ENCODE measurements around the gene FANCI. TPM values are rescaled to one million over a fixed set of nuclear protein-coding genes. Genes with fewer than 3 reads are reported as not detected.
A peak's percentile ranks its signal among the peaks of the same experiment; 100 is the strongest.

Gene FANCI
- total RNA-seq, 1 donor from 2014 or later: 7.3 TPM

GRCh38 chr15:89330119-89330518 is 86.3 kb downstream of the FANCI start:
- no peak for FAIRE-seq

GRCh38 chr15:89330881-89331595 is 87.3 kb downstream of the FANCI start:
- DNase-seq (ENCODE audit: low spot score in 2 of 2) (no peak), FAIRE-seq (no peak)

More at GRCh38 chr15:89330119-89330518, 86.3 kb downstream of the FANCI start:
- no peak for DNase-seq (ENCODE audit: low spot score in 2 of 2)

GRCh38 chr15:89332446-89332845 is 88.7 kb downstream of the FANCI start:
- no peak for FAIRE-seq
- DNase-seq (ENCODE audit: low spot score in 2 of 2): no peak

DNA sequence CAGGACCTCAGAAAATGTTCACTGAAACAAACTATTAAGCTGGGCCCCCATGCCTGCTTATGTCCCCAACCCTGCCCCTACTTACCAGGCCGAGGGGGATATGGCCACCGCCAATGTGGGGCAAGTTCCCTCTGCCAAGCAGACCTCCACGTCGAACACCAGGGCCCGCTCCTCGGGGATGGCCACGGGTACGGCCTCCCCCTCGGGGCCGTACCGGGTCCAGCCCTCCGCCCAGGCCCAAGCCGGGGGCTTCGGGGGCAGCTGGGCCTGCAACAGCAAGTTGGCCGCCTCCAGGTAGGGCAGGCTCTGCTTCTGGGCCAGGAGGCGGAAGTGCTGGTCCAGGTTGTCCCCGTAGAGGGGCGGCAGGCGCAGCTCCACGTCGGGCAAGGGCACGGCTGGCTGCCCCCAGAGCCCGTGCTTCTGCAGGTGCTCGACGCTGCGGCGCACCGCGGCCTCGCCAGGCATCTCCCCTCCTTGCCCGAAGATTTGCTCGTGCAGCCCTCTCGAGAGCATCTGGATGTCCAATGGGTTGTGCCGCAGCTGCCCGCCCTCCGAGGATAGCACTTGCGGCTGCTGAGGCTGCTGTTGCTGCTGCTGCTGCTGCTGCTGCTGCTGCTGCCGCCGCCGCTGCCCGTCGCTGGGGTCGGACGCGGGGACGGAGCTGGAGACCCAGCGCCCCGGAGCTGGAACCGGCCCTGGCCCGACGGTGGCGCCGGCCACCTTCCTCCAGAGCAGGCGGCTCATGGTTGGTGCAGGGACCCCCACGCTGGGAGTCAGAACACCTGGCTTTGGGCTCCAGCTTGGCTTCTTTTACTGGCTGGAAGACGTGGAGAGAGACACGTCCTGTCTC is 89.5 kb downstream of the FANCI start:
- FAIRE-seq: no peak
- DNase-seq (ENCODE audit: low spot score in 2 of 2): no peak

GRCh38 chr15:89333959-89334509 is 90.3 kb downstream of the FANCI start:
- FAIRE-seq (no peak), DNase-seq (ENCODE audit: low spot score in 2 of 2) (no peak)

DNA sequence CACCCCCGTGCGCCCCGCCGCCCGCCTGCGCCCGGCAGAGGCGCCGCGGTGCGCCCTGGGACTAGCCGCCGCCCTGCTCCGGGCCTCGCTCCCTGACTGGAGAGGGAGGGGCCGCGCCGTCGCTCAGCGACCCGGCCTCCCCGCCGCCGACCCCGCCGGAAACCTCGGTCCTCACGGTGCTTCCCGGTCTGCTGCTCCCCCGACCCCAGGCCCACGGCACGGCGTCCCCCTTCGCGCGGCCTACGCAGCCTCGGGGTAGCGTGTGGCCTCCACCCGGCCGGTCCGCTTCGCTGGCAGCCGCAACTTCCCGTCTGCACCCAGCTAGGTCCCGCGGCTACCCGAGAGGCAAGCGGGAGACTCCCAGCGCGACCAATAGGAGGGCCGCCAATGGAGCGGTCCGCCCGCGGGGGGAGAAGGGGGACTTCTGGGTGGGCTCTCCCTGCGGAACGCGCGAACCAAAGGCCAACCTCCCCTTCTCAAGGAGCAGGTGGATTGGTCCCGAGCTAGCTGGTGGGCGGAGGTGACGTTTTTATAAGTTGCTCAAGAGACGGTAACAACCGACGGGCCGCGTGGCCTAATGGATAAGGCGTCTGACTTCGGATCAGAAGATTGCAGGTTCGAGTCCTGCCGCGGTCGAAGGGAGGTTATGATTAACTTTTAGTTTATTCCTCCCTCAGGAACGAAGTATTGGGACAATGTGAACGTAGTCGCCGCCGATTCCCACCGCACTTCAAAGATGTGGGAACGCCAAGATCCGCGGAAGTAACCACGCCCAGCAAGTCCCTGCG is 90.9 kb downstream of the FANCI start, which contains the start of gene POLG:
POLG (minus strand) TSS at position 315 of the 788 bp plus-strand sequence. CDS start 1,070 bp downstream, outside the sequence.
- DNase-seq (ENCODE audit: low spot score in 2 of 2) (peak; percentile 97 to 98), FAIRE-seq (peak; percentile 90)

DNA sequence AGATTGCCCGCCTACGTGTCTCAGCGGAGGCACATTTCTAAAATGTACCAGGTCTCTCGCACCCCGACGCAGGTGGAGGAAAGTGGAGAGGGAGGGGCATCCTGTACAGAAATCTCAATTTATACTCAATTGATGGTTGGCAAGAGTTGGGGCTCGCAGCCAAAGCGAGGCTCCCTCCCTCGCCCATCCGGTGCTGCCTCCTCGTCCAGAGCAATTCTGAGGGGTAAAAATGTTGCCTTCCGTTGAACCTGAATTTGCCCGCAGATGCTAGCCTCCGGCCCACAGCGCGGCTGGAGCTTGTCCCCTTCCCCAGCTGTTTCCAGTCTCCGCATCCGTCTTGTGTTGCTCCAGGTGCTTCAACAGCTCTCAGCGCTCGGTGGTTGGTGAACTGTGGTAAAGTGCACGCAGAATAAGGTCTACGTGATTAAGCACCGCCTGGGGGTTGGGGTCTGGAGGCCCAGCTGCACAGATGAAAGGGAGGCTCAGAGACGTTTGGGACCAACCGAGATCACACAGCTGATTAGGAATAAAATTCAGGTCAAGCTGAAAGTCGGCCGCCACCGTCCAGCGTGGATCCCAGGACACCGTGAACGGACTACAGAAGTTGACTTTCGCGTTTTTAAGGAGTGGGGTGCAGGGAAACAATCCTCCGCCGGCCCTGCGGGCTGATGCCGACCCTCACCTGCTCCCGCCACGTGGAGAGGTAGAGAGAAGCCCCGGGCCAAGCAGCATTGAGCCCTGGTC is 91.7 kb downstream of the FANCI start:
- DNase-seq (ENCODE audit: low spot score in 2 of 2) (no peak), FAIRE-seq (no peak)

DNA sequence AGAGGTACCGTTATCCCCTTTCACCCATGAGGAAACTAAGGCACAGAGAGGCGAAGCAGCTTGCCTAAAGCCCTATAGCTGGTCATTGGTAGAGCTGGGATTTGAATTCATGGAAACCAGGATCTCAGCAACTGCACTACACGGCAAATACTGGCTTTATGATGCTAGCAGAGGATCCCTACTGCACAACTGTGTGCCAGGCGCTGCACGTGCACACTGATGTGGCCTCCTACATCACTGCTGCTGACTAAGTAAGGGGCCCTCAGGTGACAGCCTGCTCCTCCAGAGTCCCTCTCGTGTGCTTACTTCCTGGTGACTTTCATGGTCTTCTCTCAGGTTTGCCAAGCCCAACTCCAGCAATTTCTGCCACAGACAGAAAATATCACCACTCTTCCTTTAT is 94.3 kb downstream of the FANCI start:
- FAIRE-seq (no peak), DNase-seq (ENCODE audit: low spot score in 2 of 2) (no peak)

DNA sequence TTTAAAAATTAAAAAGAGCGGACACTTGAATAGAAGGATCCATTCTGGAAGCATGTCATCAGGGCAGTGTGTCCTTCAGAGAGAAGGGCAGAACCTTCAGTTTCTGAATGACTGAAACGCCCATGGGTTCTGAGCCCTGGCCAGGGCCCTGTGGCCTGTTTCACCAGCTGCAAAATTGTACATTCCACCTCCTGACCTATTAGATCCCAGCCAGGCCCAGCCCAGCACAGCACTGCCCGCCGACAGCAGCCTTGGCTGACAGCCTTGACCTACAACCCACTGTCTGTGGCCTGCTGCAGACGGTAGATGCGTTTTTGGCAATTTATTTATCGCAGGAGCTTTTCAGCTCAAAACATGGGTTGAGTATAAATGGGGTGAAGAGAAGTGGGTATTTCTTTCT is 96.8 kb downstream of the FANCI start:
- DNase-seq (ENCODE audit: low spot score in 2 of 2): no peak
- no peak for FAIRE-seq

DNA sequence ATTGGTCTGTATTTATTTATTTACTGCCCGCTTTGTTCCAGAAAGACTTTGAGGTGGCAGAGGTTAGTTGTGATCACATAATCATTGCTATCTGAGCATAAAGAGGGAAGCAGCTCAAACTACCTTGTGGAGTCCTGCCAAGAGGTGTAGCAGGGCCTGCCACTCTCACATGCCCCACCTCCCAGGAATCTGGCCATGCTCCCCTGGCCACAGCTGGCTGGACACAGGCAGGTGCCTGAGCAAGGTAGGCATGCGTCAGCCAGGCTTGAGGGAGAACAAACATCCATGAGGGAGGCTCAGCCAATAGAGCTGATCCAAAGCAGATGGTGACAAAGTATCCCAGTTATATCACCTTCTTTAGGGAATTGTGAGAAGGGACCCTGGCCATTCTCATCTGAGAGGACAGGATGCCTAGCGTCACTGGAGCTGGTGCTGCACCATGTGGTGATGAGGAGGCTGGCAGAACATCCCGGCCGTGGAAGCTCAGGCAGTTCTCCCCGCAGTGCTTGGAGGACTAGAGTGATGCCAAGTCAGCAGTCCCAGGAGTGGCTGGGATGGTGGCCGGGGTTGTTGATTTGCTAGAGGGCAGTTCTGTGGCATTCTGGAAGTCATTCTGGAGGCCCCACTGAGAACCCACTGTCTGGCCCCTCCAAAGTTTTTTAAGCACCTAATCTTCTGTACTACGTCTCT is 97.7 kb downstream of the FANCI start:
- no peak for FAIRE-seq
- no peak for DNase-seq (ENCODE audit: low spot score in 2 of 2)

DNA sequence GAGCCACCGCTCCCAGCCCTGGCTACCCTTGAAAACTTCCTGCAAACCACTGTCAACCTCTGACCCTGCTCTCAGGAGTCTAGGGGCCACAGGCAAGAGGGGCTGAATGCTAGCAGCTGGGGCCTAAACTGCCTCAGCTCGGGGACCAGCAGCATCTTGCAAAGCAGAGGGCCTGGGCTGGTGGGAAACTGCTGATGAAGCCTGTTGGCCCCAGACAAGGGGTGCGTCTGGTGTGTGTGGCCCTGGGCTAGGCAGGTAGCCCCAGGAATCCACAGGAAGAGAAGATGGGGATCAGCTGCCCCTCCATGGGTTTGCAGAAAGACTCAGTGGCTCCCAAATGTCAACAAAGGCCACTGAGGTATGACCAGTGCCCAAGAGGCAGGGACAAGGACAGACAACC is 99.1 kb downstream of the FANCI start:
- no peak for FAIRE-seq
- no peak for DNase-seq (ENCODE audit: low spot score in 2 of 2)

GRCh38 chr15:89345248-89345647 is 101.5 kb downstream of the FANCI start:
- no peak for DNase-seq (ENCODE audit: low spot score in 2 of 2)
- FAIRE-seq: no peak

GRCh38 chr15:89346516-89347231 is 102.9 kb downstream of the FANCI start:
- FAIRE-seq: no peak
- DNase-seq (ENCODE audit: low spot score in 2 of 2): no peak

DNA sequence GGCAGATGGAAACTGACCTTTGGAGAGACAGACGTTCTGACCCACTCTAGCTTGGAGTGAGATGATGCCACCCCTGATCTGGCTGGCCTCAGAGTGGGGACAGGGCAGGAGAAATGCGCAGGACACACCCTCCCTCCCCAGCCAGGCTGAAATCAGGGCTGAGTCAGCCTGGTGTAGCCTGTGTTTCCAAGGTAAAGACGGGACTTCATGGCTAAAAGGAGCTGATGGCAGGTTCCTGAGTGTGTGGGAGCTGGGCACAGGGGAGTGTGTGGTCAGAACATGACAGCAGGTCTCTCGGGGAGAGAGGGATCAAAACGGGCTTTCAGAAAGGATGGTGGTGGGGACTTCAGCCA is 105.4 kb downstream of the FANCI start:
- no peak for FAIRE-seq
- DNase-seq (ENCODE audit: low spot score in 2 of 2): no peak

DNA sequence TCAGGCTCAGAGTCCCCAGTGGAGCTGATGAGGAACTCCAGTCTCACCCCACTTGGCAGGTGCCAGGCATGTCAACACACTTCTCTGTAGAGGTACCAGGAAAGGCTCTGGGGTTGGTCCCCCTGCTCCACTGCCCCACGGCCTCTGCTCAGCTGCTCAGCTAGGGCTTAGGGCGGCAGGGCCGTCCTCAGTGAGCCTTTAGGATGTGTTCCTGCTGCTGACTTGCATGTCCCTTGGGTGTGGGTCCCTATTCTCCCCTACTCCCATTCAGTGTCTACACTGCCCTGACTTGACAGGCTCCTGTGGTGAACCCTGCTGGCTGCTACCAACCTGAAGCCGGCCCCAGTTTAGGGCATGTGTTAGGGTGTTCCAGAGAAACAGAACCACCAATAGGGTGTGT is 108.7 kb downstream of the FANCI start:
- no peak for DNase-seq (ENCODE audit: low spot score in 2 of 2)

GRCh38 chr15:89353991-89354390 is 110.2 kb downstream of the FANCI start:
- DNase-seq (ENCODE audit: low spot score in 2 of 2) (no peak), FAIRE-seq (no peak)

More for the DNA sequence above, 108.7 kb downstream of the FANCI start:
- no peak for FAIRE-seq

DNA sequence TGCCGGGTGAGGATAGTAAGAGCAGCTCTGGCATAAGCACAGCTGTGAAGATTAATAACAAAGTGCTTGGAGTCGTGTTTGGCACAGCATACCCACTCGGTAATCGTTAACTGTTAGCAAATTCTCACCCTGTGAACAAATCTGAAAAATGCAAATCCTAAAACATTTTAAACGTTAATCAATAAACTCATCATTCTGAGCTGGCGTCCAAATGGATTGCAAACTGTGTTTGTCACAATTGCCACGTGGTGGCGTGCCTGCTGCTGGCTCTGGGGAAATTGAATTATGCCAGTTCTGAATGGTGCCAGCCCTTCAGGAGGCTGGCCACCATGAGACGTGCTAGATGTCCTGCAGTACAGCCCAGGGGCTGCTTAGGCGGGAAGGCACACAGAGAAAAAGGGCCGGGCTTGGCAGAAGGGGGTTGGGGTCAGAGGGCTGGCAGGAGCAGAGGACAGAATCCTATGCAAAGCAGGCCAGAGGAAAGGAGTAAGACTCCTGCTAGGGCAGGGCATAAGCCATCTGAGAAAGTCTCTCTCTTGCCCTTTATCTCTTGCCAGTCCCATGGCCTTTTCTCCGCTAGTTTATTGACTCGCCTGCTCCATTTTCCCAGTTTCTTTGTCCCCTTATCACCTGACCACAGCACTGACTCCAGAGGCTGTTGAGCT is 113.0 kb downstream of the FANCI start:
- no peak for FAIRE-seq
- DNase-seq (ENCODE audit: low spot score in 2 of 2): peak; percentile 48 to 64

GRCh38 chr15:89358435-89358754 is 114.6 kb downstream of the FANCI start:
- DNase-seq (ENCODE audit: low spot score in 2 of 2): no peak
- FAIRE-seq: no peak
